AG09309 (cell line): ENCODE results near the gene RDX.
A peak's percentile ranks its signal among the peaks of the same experiment; 100 is the strongest.
"Not testable (repeated sequence)": the region's sequence is repeated elsewhere in the genome, so short reads cannot be mapped to it uniquely, and the experiment has no call there.

Source experiments
- DNase-seq: peaks from one replicate; pipeline ENCODE4 v3.0.0-alpha.2; 2010; ENCODE audit warnings: low read depth
- H3K4me3 ChIP-seq: 2 replicates; pipeline ENCODE4 v1.5.1; 2011; ENCODE audit warnings: mild to moderate bottlenecking, low read depth, low read length, moderate library complexity; ENCODE audit not compliant: control insufficient read depth
- CTCF ChIP-seq: IDR thresholded peaks from 2 replicates; pipeline ENCODE4 v1.5.1; 2011; ENCODE audit warnings: mild to moderate bottlenecking, low read depth, low read length, inconsistent platforms; ENCODE audit not compliant: insufficient read depth, control insufficient read depth; ENCODE audit errors: missing control alignments

Gene RDX

GRCh38 chr11:110196241-110196754 is 100.1 kb downstream of the RDX start:
- DNase-seq = no peak
- TF ChIP-seq CTCF = no peak
- H3K4me3 ChIP-seq = no peak overlapping the region

GRCh38 chr11:110194211-110194766 is 102.1 kb downstream of the RDX start:
- peak; percentile 54 for DNase-seq
- not testable (repeated sequence) for H3K4me3 ChIP-seq

- not testable (repeated sequence) for DNase-seq, H3K4me3 ChIP-seq
Observed at GRCh38 chr11:110192604-110193282, 103.7 kb downstream of the RDX start.

GRCh38 chr11:110190885-110191284 is 105.5 kb downstream of the RDX start:
- DNase-seq = no peak
- H3K4me3 ChIP-seq = no peak overlapping the region
- TF ChIP-seq CTCF = no peak

- DNase-seq = no peak
- H3K4me3 ChIP-seq = no peak overlapping the region
Observed at GRCh38 chr11:110187731-110188130, 108.7 kb downstream of the RDX start.

GRCh38 chr11:110186867-110187266 is 109.5 kb downstream of the RDX start:
- TF ChIP-seq CTCF = no peak
- DNase-seq = no peak
- no peak overlapping the region for H3K4me3 ChIP-seq

More at GRCh38 chr11:110187731-110188130, 108.7 kb downstream of the RDX start:
- no peak for TF ChIP-seq CTCF

- TF ChIP-seq CTCF = no peak
- H3K4me3 ChIP-seq = no peak overlapping the region
- DNase-seq = no peak
Observed at GRCh38 chr11:110186456-110186855, 110.0 kb downstream of the RDX start.
